Lung microvascular endothelial cell (primary cell): ENCODE data around the gene SPATA21. TPM values are rescaled to one million over a fixed set of nuclear protein-coding genes. Genes with fewer than 3 reads are reported as not detected.
A peak's percentile ranks its signal among the peaks of the same experiment; 100 is the strongest.

Source experiments
- DNase-seq, 2 donors: peaks; one replicate each; pipeline versions ENCODE4 v3.0.0 to v3.0.0-alpha.2; 2010; ENCODE audit warnings: low read depth in 2 of 2
- total RNA-seq: library from RNA; depleted of rRNA; stranded (reverse); fragments of >200 nt; gene quantifications from 2 replicates; pipeline ENCODE4 v1.2.1, GENCODE V29; 2014

The SPATA21 gene
- total RNA-seq, 1 donor from 2014 or later = not detected

GRCh38 chr1:16421201-16421600, 16.0 kb downstream of the SPATA21 start:
- DNase-seq = no peak

GRCh38 chr1:16420424-16421118, 16.7 kb downstream of the SPATA21 start:
- DNase-seq = no peak

DNA sequence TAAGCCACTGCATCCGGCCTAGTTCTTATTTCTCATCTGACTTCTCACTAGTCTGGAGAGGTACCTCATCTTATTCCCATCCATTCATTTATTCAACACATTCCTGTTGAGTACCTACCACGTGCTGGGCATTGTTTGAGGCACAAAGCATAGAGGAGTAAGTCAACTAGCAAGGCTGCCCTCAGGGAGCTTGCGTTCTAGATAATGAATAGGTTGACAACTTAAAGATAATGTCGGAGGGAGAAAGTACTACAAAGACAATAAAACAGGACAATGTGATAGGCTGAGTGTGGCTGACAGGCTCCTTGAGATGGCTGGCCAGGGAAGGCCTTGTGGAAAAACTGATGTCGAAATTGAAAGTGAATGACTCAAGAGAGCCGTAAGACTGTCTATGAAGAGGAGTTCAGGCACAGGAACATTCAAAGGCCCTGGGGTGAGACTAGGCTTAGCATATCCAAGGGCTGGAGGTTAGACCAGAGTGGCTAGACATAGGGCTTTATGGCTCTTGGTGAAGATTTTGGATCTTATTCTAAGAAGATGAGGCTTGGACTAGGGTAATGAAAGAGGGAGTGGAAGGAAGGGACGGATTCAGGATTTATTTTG, 18.3 kb downstream of the SPATA21 start:
- DNase-seq = no peak

- DNase-seq = peak in 1 of 2 donors; percentile 39
These were observed 24.0 kb downstream of the SPATA21 start for GRCh38 chr1:16413191-16413590.

- no peak for DNase-seq
These were observed 26.4 kb downstream of the SPATA21 start for GRCh38 chr1:16410803-16411202.

- DNase-seq = no peak
These were observed 27.6 kb downstream of the SPATA21 start for GRCh38 chr1:16409536-16410152.

DNA sequence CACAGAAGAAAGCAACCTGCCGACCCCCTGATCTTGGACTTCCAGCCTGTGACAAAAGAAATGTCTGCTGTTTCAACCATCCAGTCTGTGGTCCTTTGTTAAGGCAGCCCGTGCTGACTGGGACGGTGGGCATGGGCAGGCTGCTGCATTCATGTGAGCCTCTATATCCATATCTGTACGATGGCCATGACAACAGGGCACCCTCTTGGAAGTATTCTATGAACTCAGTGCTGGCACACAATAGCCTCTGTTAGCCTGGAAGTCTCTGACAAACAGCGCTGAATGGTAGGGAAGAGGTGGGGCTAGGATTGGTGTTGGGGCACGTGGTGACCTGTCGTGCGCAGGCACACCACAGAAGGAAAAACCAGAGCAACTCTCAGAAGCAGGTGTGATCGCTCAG, 30.4 kb downstream of the SPATA21 start:
- no peak for DNase-seq

- no peak for DNase-seq
These were observed 31.8 kb downstream of the SPATA21 start for GRCh38 chr1:16405441-16405840.

- DNase-seq = no peak
These were observed 34.5 kb downstream of the SPATA21 start for GRCh38 chr1:16402742-16403141.

DNA sequence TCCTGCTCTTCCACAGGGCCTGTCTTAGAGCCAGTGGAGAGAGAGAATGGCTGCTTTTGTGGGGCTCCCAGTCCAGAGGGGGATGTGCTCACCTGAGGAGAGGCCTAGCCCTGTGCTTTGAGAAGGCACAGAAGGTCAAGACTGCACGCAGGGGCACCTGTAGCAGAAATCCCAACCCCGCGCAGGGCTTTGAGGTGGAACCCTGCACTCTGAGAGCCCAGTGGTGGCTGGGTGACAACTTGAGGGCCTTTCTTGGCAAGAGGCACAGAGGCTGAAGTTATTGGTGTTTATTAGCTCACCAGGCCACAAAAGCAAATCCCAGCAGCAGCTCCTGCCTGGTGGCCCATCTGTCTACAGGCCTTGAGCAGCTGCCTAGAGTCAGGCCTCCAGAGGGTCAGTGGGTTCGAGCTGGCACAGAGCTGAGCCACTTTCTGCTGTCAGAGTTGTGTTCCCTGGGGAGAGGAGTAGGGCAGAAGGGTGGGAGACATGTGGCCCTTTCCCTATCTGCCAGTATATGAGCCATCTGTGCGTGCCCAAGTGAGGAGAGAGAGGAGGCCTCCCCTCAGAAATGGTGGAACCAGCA, 38.8 kb downstream of the SPATA21 start:
- DNase-seq = no peak

DNA sequence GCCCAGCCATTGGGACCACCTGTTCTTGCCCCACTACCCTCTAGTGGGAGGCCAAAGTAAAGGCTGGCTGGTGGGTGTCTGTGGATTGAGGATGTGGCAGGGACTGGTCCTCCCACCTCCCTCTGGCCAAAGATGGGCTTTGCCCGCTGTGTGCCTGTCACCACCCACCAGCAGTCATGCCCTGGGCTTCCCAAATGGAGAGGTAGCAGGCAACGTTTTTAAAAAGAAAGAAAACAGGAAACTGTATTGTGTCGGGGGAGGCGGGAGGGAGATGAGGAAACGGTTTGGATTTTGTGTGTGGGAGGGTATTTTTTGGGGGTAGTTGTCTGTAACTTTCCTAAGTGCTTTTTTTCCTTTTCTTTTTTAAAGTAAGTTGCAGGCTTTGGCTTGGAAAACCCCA, 40.1 kb downstream of the SPATA21 start:
- DNase-seq = no peak

GRCh38 chr1:16396591-16396990, 40.6 kb downstream of the SPATA21 start:
- DNase-seq = peak; percentile 26 to 72

DNA sequence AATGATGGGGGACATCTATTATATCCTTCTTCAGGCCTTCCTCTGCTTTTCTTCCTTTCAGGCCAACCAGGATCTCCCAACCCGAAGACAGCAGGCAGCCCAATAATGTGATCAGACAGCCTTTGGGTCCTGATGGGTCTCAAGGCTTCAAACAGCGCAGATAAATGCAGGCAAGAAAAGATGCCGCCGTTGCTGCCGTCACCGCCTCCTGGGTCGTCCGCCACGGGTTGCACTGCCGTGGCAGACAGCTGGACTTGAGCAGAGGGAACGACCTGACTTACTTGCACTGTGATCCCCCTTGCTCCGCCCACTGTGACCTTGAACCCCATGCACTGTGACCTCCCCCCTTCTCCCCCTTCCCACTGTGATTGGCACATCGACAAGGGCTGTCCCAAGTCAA, 42.2 kb downstream of the SPATA21 start:
- DNase-seq = no peak

GRCh38 chr1:16393570-16394521, 43.4 kb downstream of the SPATA21 start:
- DNase-seq = no peak

DNA sequence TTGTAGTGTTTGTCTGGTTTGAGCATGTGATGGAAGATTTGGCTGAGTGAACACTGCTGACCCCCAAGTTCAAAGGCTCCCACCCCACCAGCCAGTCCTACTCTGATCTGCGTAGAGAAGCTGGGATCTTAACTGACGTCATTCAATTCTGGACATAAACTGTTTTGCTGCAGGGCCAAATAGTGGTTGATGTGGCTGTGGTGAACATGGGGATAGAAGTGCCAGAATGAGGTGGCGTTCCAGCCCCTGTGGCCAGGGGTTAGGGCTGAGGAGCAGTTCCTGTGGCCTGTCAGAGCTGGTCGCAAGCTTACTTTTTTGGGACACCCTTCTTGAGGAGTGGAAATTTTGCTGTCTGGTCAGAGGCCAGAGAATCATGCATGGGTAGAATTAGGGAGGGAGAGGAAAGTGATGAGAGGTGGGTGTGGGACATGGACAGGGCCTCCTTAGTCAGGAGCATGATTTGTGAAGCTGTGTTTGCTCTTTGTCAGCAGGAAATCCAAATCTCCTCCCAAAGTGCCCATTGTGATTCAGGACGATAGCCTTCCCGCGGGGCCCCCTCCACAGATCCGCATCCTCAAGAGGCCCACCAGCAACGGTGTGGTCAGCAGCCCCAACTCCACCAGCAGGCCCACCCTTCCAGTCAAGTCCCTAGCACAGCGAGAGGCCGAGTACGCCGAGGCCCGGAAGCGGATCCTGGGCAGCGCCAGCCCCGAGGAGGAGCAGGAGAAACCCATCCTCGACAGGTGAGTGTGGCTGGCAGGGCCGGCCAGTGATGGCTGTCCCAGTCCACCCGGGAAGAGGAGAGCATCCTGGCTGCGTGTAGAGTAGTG, 44.3 kb downstream of the SPATA21 start:
- no peak for DNase-seq

DNA sequence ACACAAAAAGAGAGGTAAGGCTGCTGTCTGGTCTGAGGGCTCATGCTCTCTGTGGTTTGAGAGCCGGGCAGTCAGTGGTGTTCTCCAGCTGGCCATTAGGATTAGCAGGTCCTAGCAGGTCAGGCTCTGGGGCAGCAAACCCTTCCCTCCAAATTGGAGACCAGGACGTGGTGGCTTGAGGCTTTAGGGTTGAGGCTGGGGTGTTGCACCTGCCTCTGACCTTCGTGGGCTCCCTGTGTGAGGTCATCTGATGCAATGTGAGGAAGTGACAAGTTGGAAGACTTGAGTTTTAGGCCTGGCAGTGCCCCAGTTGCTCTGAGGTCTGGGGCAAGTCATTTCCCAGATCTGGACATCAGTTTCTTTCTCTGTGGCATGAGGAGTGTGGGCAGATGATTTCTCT, 45.8 kb downstream of the SPATA21 start:
- DNase-seq = no peak

- DNase-seq = peak; percentile 52 to 82
These were observed 49.7 kb downstream of the SPATA21 start for GRCh38 chr1:16387201-16388188.

DNA sequence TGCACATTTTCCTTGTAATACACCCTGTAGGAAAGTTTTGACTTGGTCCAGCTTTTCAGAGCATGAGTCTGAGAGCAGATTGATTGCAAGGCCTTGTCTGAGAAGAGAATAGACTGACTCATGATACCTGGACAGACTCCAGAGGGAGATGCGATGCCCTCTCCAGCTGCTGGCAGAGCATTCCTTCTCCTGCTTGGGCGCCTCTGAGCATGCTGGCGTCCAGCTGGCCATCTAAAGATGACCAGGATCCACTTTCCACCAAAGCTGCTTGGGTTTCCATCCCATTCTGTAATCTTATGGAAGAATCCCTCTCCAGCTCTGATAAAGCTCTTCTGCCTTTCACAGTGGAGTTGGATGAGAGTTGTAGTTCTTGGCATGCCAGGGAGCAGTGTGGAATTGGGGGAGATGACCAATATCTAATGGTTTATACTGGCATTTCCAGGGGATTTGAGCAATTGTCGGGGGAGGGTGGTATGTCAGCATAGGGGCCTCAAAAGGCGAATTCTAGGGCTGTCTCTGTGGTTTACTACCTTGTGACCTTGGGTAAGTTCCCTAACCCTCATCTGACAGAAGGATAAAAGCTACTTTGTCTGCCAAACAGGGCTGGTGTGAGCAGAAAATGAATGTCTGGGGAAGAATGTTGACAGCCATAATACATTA, 50.6 kb downstream of the SPATA21 start:
- DNase-seq = peak in 1 of 2 donors; percentile 86
